ENCODE data around the gene HECW1. TPM values are rescaled to one million over a fixed set of nuclear protein-coding genes. Genes with fewer than 3 reads are reported as not detected.

The HECW1 gene
- total RNA-seq, 1 experiment from 2014 or later: 0.77 TPM

DNA sequence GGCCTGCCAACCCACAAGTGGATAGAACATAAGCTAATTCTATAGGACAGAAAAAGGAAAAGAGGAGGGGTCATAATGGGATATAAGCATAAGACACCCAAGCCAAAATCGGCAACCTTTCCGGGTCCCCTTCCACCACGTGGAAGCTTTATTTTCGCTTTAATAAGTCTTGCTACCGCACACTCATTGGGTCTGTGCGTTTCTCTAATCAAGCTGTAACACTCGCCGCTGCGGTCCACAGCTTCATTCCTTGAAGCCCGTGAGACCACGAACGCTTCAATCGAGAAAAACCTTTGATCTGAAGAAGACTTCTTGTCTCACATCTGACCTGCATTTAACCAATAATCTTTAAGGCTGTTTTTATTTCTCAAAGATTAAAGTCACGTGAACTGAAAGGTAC, 35.8 kb upstream of the HECW1 start:
- CTCF ChIA-PET: no interaction called here
- Histone ChIP-seq H3K36me3 (ENCODE audit: control insufficient read depth, insufficient read depth, low read length) (no peaks in the 10 kb centered on the region), H3K4me1 (ENCODE audit: control insufficient read depth, insufficient read depth, low read length) (no peaks in the 10 kb centered on the region), H3K27ac (ENCODE audit: low read length) (no peak overlapping the region), H3K9me3 (ENCODE audit: control insufficient read depth, insufficient read depth, low read depth, low read length) (no peaks in the 10 kb centered on the region), H3K27me3 (ENCODE audit: control insufficient read depth, insufficient read depth, low read length) (no peaks in the 10 kb centered on the region; the same call in 1 of the 2 replicates), H3K4me3 (ENCODE audit: low read depth in 2 of 2, low read length in 2 of 2) (no peak overlapping the region)
- BruUV-seq (replicated peaks): no TSS peak
- in situ Hi-C loops (cut with HindIII; ENCODE audit: low pct_unique_long_range_greater_than_20kb, low sequenced_read_pairs): no loop called here
- ATAC-seq (no peak), DNase-seq (ENCODE audit: low read depth, low spot score) (no peak)
- POLR2A ChIA-PET: no interaction called here
- TF ChIP-seq, protein P1, sequence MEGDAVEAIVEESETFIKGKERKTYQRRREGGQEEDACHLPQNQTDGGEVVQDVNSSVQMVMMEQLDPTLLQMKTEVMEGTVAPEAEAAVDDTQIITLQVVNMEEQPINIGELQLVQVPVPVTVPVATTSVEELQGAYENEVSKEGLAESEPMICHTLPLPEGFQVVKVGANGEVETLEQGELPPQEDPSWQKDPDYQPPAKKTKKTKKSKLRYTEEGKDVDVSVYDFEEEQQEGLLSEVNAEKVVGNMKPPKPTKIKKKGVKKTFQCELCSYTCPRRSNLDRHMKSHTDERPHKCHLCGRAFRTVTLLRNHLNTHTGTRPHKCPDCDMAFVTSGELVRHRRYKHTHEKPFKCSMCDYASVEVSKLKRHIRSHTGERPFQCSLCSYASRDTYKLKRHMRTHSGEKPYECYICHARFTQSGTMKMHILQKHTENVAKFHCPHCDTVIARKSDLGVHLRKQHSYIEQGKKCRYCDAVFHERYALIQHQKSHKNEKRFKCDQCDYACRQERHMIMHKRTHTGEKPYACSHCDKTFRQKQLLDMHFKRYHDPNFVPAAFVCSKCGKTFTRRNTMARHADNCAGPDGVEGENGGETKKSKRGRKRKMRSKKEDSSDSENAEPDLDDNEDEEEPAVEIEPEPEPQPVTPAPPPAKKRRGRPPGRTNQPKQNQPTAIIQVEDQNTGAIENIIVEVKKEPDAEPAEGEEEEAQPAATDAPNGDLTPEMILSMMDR (IDR thresholded peaks at IDR 0.05): no peak
- TF ChIP-seq, protein P2, sequence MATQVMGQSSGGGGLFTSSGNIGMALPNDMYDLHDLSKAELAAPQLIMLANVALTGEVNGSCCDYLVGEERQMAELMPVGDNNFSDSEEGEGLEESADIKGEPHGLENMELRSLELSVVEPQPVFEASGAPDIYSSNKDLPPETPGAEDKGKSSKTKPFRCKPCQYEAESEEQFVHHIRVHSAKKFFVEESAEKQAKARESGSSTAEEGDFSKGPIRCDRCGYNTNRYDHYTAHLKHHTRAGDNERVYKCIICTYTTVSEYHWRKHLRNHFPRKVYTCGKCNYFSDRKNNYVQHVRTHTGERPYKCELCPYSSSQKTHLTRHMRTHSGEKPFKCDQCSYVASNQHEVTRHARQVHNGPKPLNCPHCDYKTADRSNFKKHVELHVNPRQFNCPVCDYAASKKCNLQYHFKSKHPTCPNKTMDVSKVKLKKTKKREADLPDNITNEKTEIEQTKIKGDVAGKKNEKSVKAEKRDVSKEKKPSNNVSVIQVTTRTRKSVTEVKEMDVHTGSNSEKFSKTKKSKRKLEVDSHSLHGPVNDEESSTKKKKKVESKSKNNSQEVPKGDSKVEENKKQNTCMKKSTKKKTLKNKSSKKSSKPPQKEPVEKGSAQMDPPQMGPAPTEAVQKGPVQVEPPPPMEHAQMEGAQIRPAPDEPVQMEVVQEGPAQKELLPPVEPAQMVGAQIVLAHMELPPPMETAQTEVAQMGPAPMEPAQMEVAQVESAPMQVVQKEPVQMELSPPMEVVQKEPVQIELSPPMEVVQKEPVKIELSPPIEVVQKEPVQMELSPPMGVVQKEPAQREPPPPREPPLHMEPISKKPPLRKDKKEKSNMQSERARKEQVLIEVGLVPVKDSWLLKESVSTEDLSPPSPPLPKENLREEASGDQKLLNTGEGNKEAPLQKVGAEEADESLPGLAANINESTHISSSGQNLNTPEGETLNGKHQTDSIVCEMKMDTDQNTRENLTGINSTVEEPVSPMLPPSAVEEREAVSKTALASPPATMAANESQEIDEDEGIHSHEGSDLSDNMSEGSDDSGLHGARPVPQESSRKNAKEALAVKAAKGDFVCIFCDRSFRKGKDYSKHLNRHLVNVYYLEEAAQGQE (IDR thresholded peaks at IDR 0.05; ENCODE audit: insufficient read depth in 1 of 2, low read depth in 2 of 2, low read length in 1 of 2): no peak
- TF ChIP-seq TCF7L2 (IDR thresholded peaks at IDR 0.05; ENCODE audit: low read depth, low read length): no peak
- no peak for TF ChIP-seq POLR2AphosphoS5 (IDR thresholded peaks at IDR 0.05; ENCODE audit: low read depth, low read length)
- no peak for TF ChIP-seq SIN3A (IDR thresholded peaks at IDR 0.05; ENCODE audit: borderline replicate concordance, insufficient read depth, low read depth, low read length)
- intact Hi-C loops (cut with micrococcal nuclease; ENCODE audit: unreplicated experiment): no loop called here

DNA sequence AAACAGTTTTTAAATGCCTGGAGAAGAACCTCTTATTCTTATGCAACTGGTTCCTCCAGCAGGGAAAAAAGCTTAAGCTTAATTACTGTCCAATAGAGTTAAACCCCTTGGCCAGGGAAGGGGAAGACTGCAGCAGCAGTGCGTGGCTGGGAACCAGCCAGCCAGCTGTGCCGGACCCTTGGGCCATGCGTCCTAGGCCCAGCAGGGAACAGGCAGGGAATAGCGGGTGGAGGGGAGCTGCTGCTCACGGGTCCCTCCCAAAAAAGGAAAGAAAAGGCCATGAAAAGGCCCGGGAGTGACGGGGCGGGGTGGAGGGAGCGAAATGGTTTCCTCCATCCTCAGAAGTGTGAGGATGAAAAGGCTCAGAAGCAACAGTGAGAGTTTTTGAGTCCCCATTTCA, 35.2 kb upstream of the HECW1 start:
- CTCF ChIA-PET: interaction anchor here (0.6 kb wide), 1 partner anchor 182 kb away, joined by 4 read pairs; no protein-coding TSS in a partner anchor
- no peaks in the 10 kb centered on the region; the same call in 1 of the 2 replicates for H3K27me3 ChIP-seq (ENCODE audit: control insufficient read depth, insufficient read depth, low read length)
- in situ Hi-C loops (cut with HindIII; ENCODE audit: low pct_unique_long_range_greater_than_20kb, low sequenced_read_pairs) (no loop called here), intact Hi-C loops (cut with micrococcal nuclease; ENCODE audit: unreplicated experiment) (no loop called here)
- no peak for DNase-seq (ENCODE audit: low read depth, low spot score)
- H3K4me1 ChIP-seq (ENCODE audit: control insufficient read depth, insufficient read depth, low read length): no peaks in the 10 kb centered on the region
- no peak for ATAC-seq
- no peak overlapping the region for H3K4me3 ChIP-seq (ENCODE audit: low read depth in 2 of 2, low read length in 2 of 2)
- no TSS peak for BruUV-seq (replicated peaks)
- H3K36me3 ChIP-seq (ENCODE audit: control insufficient read depth, insufficient read depth, low read length): no peaks in the 10 kb centered on the region
- POLR2A ChIA-PET: no interaction called here
- no peaks in the 10 kb centered on the region for H3K9me3 ChIP-seq (ENCODE audit: control insufficient read depth, insufficient read depth, low read depth, low read length)
- H3K27ac ChIP-seq (ENCODE audit: low read length): no peak overlapping the region
- TF ChIP-seq TCF7L2 (IDR thresholded peaks at IDR 0.05; ENCODE audit: low read depth, low read length): no peak
- no peak for TF ChIP-seq SIN3A (IDR thresholded peaks at IDR 0.05; ENCODE audit: borderline replicate concordance, insufficient read depth, low read depth, low read length)
- TF ChIP-seq, protein P1 (IDR thresholded peaks at IDR 0.05): no peak
- TF ChIP-seq, protein P2 (IDR thresholded peaks at IDR 0.05; ENCODE audit: insufficient read depth in 1 of 2, low read depth in 2 of 2, low read length in 1 of 2): no peak
- TF ChIP-seq POLR2AphosphoS5 (IDR thresholded peaks at IDR 0.05; ENCODE audit: low read depth, low read length): no peak
